GM20000 (cell line): ENCODE data around the gene HINT1.

Experiments used
- DNase-seq: peaks from one replicate; pipeline ENCODE4 v3.0.0; 2012; ENCODE audit warnings: low spot score
- CTCF ChIP-seq: IDR thresholded peaks from 2 replicates; pipeline ENCODE4 v1.5.1; 2012; ENCODE audit warnings: mild to moderate bottlenecking, control low read depth; ENCODE audit errors: extremely low read depth, missing control alignments

HINT1 gene

GRCh38 chr5:131156957-131157356, 8.1 kb downstream of the HINT1 start:
- no peak for DNase-seq
- TF ChIP-seq CTCF: no peak

GRCh38 chr5:131156385-131156784, 8.7 kb downstream of the HINT1 start:
- no peak for DNase-seq
- TF ChIP-seq CTCF: no peak

GRCh38 chr5:131151216-131151615, 13.8 kb downstream of the HINT1 start:
- TF ChIP-seq CTCF: no peak
- DNase-seq: no peak

GRCh38 chr5:131150408-131150807, 14.6 kb downstream of the HINT1 start:
- no peak for TF ChIP-seq CTCF
- no peak for DNase-seq

GRCh38 chr5:131148835-131149234, 16.2 kb downstream of the HINT1 start:
- no peak for TF ChIP-seq CTCF

GRCh38 chr5:131147258-131147657, 17.8 kb downstream of the HINT1 start:
- TF ChIP-seq CTCF: no peak
- DNase-seq: no peak

More at GRCh38 chr5:131148835-131149234, 16.2 kb downstream of the HINT1 start:
- no peak for DNase-seq

GRCh38 chr5:131142970-131143617, 22.0 kb downstream of the HINT1 start:
- TF ChIP-seq CTCF: no peak
- no peak for DNase-seq
